ENCODE data around the gene LHFPL2.

Gene LHFPL2

GRCh38 chr5:78537411-78537810, 111.2 kb downstream of the LHFPL2 start:
- Histone ChIP-seq H3K9me3 (ENCODE audit: control insufficient read depth, low read length) (no peaks in the 10 kb centered on the region), H3K27me3 (ENCODE audit: control insufficient read depth, insufficient read depth, low read length) (no peaks in the 10 kb centered on the region), H3K9ac (no peak overlapping the region), H2AFZ (no peak overlapping the region), H3K27ac (no peak overlapping the region), H3K36me3 (ENCODE audit: control insufficient read depth, insufficient read depth, low read length) (no peaks in the 10 kb centered on the region), H3K4me2 (ENCODE audit: low read length) (no peak overlapping the region), H3K4me3 (ENCODE audit: low read depth, low read length) (no peak overlapping the region), H3K79me2 (no peaks in the 10 kb centered on the region), H3K4me1 (no peaks in the 10 kb centered on the region)
- TF ChIP-seq CTCF (IDR thresholded peaks at IDR 0.05) = no peak

GRCh38 chr5:78536661-78537196, 111.8 kb downstream of the LHFPL2 start:
- Histone ChIP-seq H3K4me2 (ENCODE audit: low read length) (no peak overlapping the region), H3K4me3 (ENCODE audit: low read depth, low read length) (no peak overlapping the region), H3K27me3 (ENCODE audit: control insufficient read depth, insufficient read depth, low read length) (no peaks in the 10 kb centered on the region), H3K9ac (no peak overlapping the region), H3K27ac (no peak overlapping the region), H3K4me1 (no peaks in the 10 kb centered on the region), H3K79me2 (no peaks in the 10 kb centered on the region), H2AFZ (no peak overlapping the region), H3K36me3 (ENCODE audit: control insufficient read depth, insufficient read depth, low read length) (no peaks in the 10 kb centered on the region), H3K9me3 (ENCODE audit: control insufficient read depth, low read length) (no peaks in the 10 kb centered on the region)
- no peak for TF ChIP-seq CTCF (IDR thresholded peaks at IDR 0.05)

- Histone ChIP-seq H3K4me1 (no peaks in the 10 kb centered on the region), H3K27ac (no peak overlapping the region), H3K27me3 (ENCODE audit: control insufficient read depth, insufficient read depth, low read length) (no peaks in the 10 kb centered on the region), H2AFZ (no peak overlapping the region), H3K36me3 (ENCODE audit: control insufficient read depth, insufficient read depth, low read length) (no peaks in the 10 kb centered on the region), H3K4me2 (ENCODE audit: low read length) (no peak overlapping the region), H3K9ac (no peak overlapping the region), H3K4me3 (ENCODE audit: low read depth, low read length) (no peak overlapping the region), H3K79me2 (no peaks in the 10 kb centered on the region), H3K9me3 (ENCODE audit: control insufficient read depth, low read length) (no peaks in the 10 kb centered on the region)
- no peak for TF ChIP-seq CTCF (IDR thresholded peaks at IDR 0.05)
Observed at GRCh38 chr5:78534905-78535200, 113.7 kb downstream of the LHFPL2 start.

- H3K4me1 ChIP-seq = no peaks in the 10 kb centered on the region
- H3K4me3 ChIP-seq (ENCODE audit: low read depth, low read length) = no peak overlapping the region
- H3K4me2 ChIP-seq (ENCODE audit: low read length) = no peak overlapping the region
- H3K27me3 ChIP-seq (ENCODE audit: control insufficient read depth, insufficient read depth, low read length) = no peaks in the 10 kb centered on the region
- H3K9ac ChIP-seq = no peak overlapping the region
- no peak for TF ChIP-seq CTCF (IDR thresholded peaks at IDR 0.05)
- H3K9me3 ChIP-seq (ENCODE audit: control insufficient read depth, low read length) = no peaks in the 10 kb centered on the region
- no peak overlapping the region for H3K27ac ChIP-seq
- no peaks in the 10 kb centered on the region for H3K36me3 ChIP-seq (ENCODE audit: control insufficient read depth, insufficient read depth, low read length)
- no peak overlapping the region for H2AFZ ChIP-seq
- no peaks in the 10 kb centered on the region for H3K79me2 ChIP-seq
Observed at GRCh38 chr5:78534148-78534904, 114.2 kb downstream of the LHFPL2 start.

- Histone ChIP-seq H3K79me2 (no peaks in the 10 kb centered on the region), H3K9ac (no peak overlapping the region), H3K4me3 (ENCODE audit: low read depth, low read length) (no peak overlapping the region), H3K27me3 (ENCODE audit: control insufficient read depth, insufficient read depth, low read length) (no peaks in the 10 kb centered on the region), H3K36me3 (ENCODE audit: control insufficient read depth, insufficient read depth, low read length) (no peaks in the 10 kb centered on the region), H3K4me2 (ENCODE audit: low read length) (no peak overlapping the region), H3K9me3 (ENCODE audit: control insufficient read depth, low read length) (no peaks in the 10 kb centered on the region), H3K4me1 (no peaks in the 10 kb centered on the region), H3K27ac (no peak overlapping the region), H2AFZ (no peak overlapping the region)
- no peak for TF ChIP-seq CTCF (IDR thresholded peaks at IDR 0.05)
Observed at GRCh38 chr5:78533356-78533755, 115.2 kb downstream of the LHFPL2 start.

Data from parathyroid adenoma (tissue), 2 donors.